Activated T-cell treated with anti-CD3 and anti-CD28 coated beads, Interleukin-2, amount 50 U/mL, for 24 hours (primary cell): ENCODE results near the gene TMCO6.
"Not testable (repeated sequence)": the region's sequence is repeated elsewhere in the genome, so short reads cannot be mapped to it uniquely, and the experiment has no call there.

Source experiments
- DNase-seq: peaks from one replicate; pipeline ENCODE4 v3.0.0-alpha.2; 2020
- H3K27ac Mint-ChIP-seq: 2 replicates; pipeline ENCODE4 v1.8.0; 2020; ENCODE audit warnings: mild to moderate bottlenecking, mixed read lengths
- H3K27me3 Mint-ChIP-seq: 2 replicates; pipeline ENCODE4 v1.8.0; 2020; ENCODE audit warnings: mixed read lengths
- H3K36me3 Mint-ChIP-seq: 2 replicates; pipeline ENCODE4 v1.8.0; 2020; ENCODE audit warnings: low read depth, mixed read lengths
- H3K4me1 Mint-ChIP-seq: 2 replicates; pipeline ENCODE4 v1.8.0; 2020; ENCODE audit warnings: low read depth, mixed read lengths
- H3K4me3 Mint-ChIP-seq: 2 replicates; pipeline ENCODE4 v1.8.0; 2020; ENCODE audit warnings: mild to moderate bottlenecking, moderate library complexity, mixed read lengths
- H3K9me3 Mint-ChIP-seq: 2 replicates; pipeline ENCODE4 v1.8.0; 2020; ENCODE audit warnings: mixed read lengths

The TMCO6 gene

DNA sequence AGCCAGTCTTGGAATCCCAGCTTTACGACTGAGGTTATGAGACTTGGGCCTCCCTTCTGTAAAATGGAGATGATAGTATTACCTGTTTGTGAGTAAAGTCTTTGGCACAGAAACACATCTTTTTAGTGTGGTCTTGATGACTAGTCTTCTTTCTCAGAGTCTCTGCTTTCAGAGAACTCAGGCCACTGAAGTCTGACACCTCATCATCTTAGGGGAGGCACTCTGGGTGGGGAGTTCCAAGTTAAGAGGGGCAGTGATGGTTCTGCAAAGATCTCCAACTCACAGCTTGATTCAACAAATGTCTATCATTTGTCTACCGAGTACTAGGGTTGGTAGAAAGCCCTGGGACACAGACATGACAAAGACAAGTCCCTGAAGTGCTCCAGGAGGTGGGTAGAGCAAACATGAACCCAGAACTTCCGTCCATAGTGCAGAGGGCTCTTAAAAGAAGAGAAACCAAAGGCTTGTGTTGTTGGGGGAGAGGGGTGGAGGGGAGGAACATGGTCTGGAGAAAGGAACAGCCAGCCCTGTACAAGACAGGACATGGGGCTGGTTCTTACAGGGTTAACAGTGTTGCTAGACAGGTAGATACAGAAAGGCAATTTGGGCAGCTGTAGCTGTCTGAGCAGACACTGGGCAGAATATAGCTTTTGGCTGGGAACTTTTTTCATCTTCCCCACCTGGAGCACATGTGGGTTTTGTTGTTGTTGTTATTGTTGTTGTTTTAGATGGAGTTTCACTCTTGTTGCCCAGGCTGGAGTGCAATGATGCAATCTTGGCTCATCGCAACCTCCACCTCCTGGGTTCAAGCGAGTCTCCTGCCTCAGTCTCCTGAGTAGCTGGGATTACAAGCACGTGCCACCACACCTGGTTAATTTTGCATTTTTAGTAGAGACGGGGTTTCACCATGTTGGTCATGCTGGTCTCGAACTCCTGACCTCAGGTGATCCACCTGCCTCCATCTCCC lies 3.7 kb upstream of the TMCO6 start:
- peaks cover 12% of the 10 kb centered on the region for H3K36me3 Mint-ChIP-seq

DNA sequence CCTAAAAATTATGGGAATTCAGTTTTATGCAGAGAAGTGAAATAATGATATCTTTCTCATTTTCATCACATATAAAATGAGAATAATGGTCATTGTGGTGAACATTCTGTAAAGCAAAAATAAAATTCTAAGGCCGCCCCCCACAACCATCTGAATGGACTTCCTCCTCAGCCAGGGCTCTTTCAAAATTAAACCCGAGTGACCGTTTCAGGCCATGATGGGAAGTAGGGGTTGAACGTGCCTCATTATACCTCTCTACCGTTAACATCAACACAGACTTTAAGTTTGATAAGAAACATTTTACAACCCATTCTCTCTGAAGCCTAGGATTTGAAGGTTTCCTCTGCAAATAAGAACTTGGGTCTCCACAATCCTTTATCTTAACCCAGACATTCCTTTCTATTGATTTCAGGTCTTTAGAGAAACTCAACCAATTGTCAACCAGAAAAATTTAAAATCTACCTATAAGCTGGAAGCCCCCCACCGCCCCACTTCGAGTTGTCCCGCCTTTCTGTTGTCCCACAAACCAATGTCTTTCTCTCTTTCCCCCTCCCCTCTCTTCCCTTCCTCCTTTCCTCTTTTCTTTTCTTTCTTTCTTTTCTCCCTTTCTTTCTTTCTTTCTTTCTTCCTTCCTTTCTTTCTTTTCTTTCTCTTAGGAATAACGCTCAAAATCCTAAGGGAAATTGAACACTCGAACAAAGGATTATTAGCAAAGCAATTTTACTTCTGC lies 1.7 kb upstream of the TMCO6 start:
- Mint-ChIP-seq H3K27me3 (peaks cover 8% of the 10 kb centered on the region), H3K4me1 (peaks cover 58% of the 10 kb centered on the region), H3K4me3 (no peak overlapping the region), H3K27ac (peak overlapping the region; percentile 22), H3K36me3 (peaks cover 31% of the 10 kb centered on the region), H3K9me3 (no peaks in the 10 kb centered on the region)
- no peak for DNase-seq

More for the DNA sequence above, 3.7 kb upstream of the TMCO6 start:
- H3K4me3 Mint-ChIP-seq, result no peak overlapping the region
- no peaks in the 10 kb centered on the region for H3K9me3 Mint-ChIP-seq
- H3K27me3 Mint-ChIP-seq, result peaks cover 28% of the 10 kb centered on the region
- peaks cover 52% of the 10 kb centered on the region for H3K4me1 Mint-ChIP-seq
- H3K27ac Mint-ChIP-seq, result peak overlapping the region; percentile 57
- DNase-seq, result no peak

DNA sequence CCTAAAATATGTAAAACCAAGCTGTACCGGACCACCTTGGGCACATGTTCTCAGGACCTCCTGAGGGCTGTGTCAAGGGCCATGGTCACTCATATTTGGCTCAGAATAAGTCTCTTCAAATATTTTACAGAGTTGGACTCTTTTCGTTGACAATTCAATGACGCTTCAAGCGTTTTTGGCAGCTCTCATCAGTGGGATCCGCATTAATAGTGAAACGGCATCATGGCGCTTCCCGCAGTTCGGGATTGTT lies 428 bp upstream of the TMCO6 start:
- Mint-ChIP-seq H3K4me1 (peaks cover 51% of the 10 kb centered on the region), H3K36me3 (peaks cover 44% of the 10 kb centered on the region), H3K27ac (peak overlapping the region; percentile 94), H3K4me3 (peak overlapping the region; percentile 86)
- H3K9me3 Mint-ChIP-seq, DNase-seq, H3K27me3 Mint-ChIP-seq: not testable (repeated sequence)

DNA sequence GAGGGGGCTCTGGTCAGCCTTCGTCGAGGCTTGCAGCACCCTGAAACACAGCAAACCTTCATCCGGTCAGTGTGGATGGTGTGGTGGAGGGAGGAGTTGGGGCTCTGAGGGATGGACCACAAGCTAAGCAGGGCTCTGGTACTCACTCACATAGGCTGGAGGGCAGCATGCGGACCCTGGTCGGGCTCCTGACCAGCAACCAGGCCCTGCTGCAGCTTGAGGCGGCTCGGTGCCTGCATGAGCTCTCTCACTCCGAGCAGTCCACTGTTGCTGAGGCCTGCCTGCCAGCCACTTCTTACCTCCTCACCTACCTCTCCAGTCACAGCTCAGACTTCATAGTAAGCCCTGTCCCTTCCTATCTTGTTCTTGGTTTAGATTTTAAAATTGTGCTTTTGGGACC lies 2.5 kb downstream of the TMCO6 start:
- peak overlapping the region; percentile 86 for H3K4me3 Mint-ChIP-seq
- peaks cover 71% of the 10 kb centered on the region for H3K36me3 Mint-ChIP-seq
- peak overlapping the region; percentile 94 for H3K27ac Mint-ChIP-seq
- DNase-seq, result no peak
- H3K9me3 Mint-ChIP-seq, result no peaks in the 10 kb centered on the region
- peaks cover 62% of the 10 kb centered on the region for H3K4me1 Mint-ChIP-seq
- no peaks in the 10 kb centered on the region for H3K27me3 Mint-ChIP-seq

DNA sequence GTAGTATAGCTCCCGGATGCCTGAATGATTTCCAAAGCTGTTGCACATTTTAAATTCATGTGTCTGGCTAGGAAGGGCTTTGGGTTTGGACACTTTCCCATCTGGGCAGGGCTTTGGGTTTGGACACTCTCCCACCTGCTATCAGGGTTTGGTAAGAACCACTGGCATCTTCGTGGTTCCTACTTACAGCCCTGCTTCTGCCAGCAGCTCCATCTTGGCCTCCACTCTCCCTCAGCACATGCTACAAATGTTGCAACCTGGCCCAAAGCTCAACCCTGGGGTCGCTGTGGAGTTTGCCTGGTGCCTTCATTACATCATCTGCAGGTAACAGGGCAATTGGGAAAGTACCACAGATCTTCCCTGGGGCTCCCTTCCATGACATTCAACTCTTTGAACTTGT lies 3.5 kb downstream of the TMCO6 start:
- H3K9me3 Mint-ChIP-seq, result no peaks in the 10 kb centered on the region
- peaks cover 62% of the 10 kb centered on the region for H3K4me1 Mint-ChIP-seq
- no peaks in the 10 kb centered on the region for H3K27me3 Mint-ChIP-seq
- H3K36me3 Mint-ChIP-seq, result peaks cover 81% of the 10 kb centered on the region
- H3K27ac Mint-ChIP-seq, result peak overlapping the region; percentile 57
- DNase-seq, result no peak
- H3K4me3 Mint-ChIP-seq, result no peak overlapping the region

DNA sequence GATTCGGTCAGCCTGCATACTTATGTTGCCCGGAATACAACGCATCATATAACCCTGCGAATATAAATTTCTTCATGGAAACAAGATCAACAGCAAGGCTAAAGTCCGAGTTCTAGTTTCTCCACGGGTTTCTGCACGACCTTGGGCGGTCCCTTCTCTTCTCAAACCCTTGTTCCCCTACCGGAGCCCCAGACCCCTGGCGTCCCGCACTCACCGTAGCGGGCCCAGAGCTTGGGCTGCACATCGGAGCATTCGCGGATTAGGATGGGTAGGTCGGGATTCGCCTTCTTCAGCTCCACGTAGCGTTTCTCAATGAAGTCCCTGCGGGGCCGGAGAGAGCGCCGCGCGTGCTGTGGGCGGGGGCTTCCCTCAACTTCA lies 7.8 kb downstream of the TMCO6 start:
- Mint-ChIP-seq H3K27ac (peak overlapping the region; percentile 98), H3K4me1 (peaks cover 53% of the 10 kb centered on the region), H3K9me3 (no peaks in the 10 kb centered on the region), H3K27me3 (no peaks in the 10 kb centered on the region), H3K4me3 (peak overlapping the region; percentile 99), H3K36me3 (peaks cover 95% of the 10 kb centered on the region)
- DNase-seq, result no peak

DNA sequence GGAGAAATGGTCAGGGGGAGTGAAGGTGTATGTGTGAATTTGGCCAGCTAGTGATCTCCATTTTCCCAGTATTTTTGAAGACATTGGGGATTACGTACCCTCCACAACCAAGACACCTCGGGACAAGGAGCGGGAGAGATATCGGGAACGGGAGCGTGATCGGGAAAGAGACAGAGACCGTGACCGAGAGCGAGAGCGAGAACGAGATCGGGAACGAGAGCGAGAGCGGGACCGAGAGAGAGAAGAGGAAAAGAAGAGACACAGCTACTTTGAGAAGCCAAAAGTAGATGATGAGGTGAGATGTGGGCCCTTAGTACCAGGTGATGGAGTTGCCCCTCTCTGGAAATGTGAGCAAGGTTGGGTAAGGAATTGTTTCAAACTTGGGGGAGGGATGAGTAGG lies 19.6 kb downstream of the TMCO6 start:
- Mint-ChIP-seq H3K4me1 (peaks cover 5% of the 10 kb centered on the region), H3K27ac (peak overlapping the region; percentile 2), H3K27me3 (no peaks in the 10 kb centered on the region), H3K4me3 (no peak overlapping the region), H3K36me3 (peaks cover 90% of the 10 kb centered on the region), H3K9me3 (no peaks in the 10 kb centered on the region)
- DNase-seq, result no peak

DNA sequence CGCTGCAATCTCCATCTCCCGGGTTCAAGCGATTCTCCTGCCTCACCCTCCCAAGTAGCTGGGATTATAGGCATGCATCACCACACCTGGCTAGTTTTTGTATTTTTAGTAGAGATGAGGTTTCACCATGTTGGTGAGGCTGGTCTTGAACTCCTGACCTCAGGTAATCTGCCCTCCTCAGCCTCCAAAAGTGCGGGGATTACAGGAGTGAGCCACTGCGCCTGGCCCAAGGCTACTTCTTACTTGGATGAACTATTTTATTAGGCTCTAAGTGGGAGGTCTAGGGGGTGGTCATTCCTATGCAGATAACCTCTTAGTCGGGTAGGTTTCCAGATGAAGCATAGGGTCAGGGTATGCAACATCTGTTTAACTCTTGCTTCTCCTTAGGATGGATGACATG lies 21.1 kb downstream of the TMCO6 start:
- Mint-ChIP-seq H3K4me1 (peaks cover 15% of the 10 kb centered on the region), H3K36me3 (peaks cover 88% of the 10 kb centered on the region), H3K27ac (peak overlapping the region; percentile 22)
- H3K27me3 Mint-ChIP-seq, H3K4me3 Mint-ChIP-seq, DNase-seq, H3K9me3 Mint-ChIP-seq: not testable (repeated sequence)

DNA sequence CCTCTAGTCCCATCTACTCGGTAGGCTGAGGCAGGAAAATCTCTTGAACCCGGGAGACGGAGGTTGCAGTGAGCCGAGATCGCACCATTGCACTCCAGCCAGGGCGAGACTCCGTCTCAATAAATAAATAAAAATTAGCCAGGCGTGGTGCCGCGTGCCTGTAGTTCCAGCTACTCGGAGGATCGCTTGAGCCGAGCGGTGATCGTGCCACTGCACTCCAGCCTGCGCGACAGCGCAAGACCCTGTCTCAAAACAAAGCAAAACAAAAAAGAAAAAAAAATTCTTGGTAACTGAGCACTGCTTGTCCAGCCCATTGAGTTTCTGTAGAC lies 24.7 kb downstream of the TMCO6 start:
- Mint-ChIP-seq H3K4me1 (peaks cover 38% of the 10 kb centered on the region), H3K27ac (peak overlapping the region; percentile 99), H3K9me3 (no peaks in the 10 kb centered on the region), H3K36me3 (peaks cover 89% of the 10 kb centered on the region), H3K27me3 (no peaks in the 10 kb centered on the region), H3K4me3 (peak overlapping the region; percentile 99)
- DNase-seq, result no peak

DNA sequence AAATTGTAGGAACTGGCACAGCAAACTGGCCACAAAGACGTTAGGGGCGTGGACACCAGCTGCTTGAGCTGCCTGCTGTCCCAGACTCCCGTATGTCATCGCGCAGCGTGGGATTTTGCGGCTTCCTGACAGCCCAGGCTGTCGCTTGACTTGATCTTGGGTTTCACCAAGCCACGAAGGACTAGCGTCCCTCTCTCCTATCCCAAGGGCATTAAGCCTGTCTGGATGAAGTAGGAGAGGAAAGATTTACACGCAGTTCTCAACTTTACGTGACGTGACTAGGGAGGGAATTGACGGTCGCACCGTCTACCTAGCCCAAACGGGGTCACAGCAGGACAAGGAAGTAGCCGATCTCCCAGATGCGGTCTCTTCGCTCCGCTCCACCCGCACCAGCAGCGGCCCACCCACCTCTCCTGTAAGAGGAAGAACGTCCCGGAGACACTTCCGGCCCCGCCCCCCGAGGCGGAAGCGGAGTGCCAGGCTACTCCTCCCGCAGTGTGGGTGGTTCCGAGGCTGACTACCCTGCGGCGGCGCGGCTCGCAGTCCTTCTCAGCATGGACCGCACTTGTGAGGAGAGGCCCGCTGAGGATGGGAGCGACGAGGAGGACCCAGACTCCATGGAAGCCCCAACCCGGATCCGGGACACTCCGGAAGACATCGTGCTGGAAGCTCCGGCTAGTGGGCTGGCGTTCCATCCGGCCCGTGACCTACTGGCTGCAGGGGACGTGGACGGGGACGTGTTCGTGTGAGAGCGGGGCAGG lies 25.3 kb downstream of the TMCO6 start, which contains the start of gene WDR55:
TSS of gene WDR55 (plus strand) at position 546 of the 761 bp plus-strand sequence. CDS start at position 555, 9 bp downstream.
- Mint-ChIP-seq H3K9me3 (no peaks in the 10 kb centered on the region), H3K27me3 (no peaks in the 10 kb centered on the region), H3K27ac (peak within 1 kb of the TSS; percentile 99), H3K4me1 (peaks cover 38% of the 10 kb centered on the region), H3K36me3 (peaks cover 89% of the 10 kb centered on the region), H3K4me3 (peak within 1 kb of the TSS; percentile 99)
- DNase-seq, result peak; percentile 96

DNA sequence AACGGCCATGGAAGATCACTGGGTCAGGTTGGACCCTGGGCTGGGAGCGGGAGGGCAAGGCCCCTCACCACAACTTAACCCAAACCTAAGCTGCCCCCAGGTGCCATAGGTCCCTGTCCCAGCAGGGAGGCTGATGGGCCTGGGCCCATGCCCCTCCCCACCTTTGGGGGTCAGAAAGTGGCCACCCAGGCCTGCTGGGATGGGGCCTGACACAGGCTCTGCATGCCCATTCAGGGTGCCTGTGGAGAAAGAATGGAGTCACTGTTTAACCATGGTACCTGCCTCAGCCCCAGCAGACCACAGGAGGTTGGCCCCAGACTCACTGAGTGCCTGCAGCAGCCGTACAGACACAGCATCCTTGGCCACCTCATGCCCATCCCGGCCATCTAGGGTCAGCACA lies 31.8 kb downstream of the TMCO6 start:
- not testable (repeated sequence) for DNase-seq, H3K27me3 Mint-ChIP-seq, H3K27ac Mint-ChIP-seq, H3K4me3 Mint-ChIP-seq, H3K9me3 Mint-ChIP-seq
- Mint-ChIP-seq H3K36me3 (peaks cover 95% of the 10 kb centered on the region), H3K4me1 (peaks cover 20% of the 10 kb centered on the region)

DNA sequence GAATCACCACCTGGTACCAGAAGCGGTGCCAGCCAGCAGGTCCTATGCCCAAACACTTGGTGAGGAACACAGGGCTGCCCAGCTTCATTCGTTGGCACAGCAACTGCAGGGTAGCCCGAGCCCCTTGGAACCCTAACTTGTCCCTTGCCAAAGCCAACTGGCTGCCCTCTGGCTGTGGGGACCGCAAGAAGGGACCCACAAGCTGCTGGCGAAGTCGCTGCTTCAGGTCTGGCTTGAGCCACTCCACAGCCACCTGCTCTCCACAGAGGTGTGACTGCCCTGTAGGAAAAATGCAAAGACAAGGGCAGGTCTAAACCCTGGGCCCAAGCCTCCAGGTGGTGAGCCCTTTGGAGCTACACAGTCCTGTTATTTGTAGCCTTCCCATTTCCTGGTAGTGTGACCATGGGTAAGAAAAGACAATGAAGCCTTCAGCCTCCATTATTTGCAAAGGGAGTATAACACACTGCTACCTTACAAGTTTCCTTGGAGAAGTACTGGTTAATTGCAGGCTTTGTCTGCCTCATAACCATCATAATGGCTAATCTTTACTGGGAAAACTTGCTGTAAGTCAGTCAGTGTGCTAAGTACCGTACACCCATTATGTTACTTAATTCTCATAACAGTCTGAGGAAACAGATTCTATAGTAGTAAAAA lies 32.3 kb downstream of the TMCO6 start:
- H3K27ac Mint-ChIP-seq, result peak overlapping the region; percentile 4
- peaks cover 16% of the 10 kb centered on the region for H3K4me1 Mint-ChIP-seq
- H3K9me3 Mint-ChIP-seq, result no peaks in the 10 kb centered on the region
- H3K36me3 Mint-ChIP-seq, result peaks cover 97% of the 10 kb centered on the region
- no peaks in the 10 kb centered on the region for H3K27me3 Mint-ChIP-seq
- no peak overlapping the region for H3K4me3 Mint-ChIP-seq
- no peak for DNase-seq

DNA sequence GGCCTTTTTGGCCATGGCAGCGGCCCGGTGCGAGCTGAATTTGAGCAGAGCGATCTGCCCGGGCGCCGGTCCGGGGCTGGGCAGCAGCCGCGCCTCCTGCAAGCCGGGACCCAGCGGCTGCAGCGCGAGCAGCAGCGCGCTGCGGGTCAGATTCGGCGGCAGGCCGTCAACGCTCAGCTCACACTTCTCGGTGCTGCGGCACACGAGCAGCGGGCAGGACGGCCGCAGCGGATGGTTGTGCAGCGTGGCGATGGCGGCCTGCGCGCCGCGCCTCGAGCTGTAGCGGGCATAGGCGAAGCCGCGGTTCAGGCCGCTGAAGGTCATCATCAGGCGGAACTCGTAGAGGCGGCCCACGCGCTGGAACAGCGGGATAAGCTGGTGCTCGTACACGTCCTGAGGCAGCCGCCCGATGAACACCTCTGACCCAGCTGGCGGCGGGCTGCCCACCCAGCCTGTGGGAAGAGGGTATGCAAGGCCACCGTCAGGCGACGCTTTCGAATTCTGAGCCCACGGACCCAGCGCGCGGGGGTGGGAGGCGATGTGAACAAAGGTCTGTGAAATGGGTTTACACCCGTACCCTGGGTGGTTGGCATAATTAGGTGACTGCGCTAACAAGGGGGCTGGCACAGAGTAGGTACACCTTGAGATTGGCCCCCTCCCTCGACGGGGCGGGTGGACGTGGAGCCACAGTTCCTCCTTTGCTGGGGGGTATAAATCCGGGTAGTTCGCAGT lies 33.4 kb downstream of the TMCO6 start:
- Mint-ChIP-seq H3K27ac (no peak overlapping the region), H3K36me3 (peaks cover 97% of the 10 kb centered on the region), H3K27me3 (no peaks in the 10 kb centered on the region), H3K9me3 (no peaks in the 10 kb centered on the region), H3K4me1 (peaks cover 6% of the 10 kb centered on the region), H3K4me3 (no peak overlapping the region)
- no peak for DNase-seq
